ENCODE measurements around the gene ATF1.

DNA sequence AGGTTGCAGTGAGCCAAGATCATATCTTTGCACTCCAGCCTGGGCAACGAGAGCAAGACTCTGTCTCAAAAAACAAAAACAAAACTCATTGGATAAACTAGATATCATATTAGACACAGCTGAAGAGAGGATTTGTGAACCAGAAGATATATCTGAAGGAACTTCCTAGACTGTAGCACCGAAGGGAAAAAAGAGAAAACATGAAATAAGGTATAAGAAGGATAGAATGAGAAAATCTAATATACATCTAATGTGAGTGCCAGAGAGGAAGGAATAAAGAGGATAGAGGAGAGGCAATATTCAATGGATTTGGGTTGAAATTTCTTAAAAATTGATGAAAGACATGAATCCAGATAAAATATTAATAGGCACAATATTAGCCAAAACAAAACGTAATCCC, 101.4 kb downstream of the ATF1 start:
- TF ChIP-seq, protein P1, sequence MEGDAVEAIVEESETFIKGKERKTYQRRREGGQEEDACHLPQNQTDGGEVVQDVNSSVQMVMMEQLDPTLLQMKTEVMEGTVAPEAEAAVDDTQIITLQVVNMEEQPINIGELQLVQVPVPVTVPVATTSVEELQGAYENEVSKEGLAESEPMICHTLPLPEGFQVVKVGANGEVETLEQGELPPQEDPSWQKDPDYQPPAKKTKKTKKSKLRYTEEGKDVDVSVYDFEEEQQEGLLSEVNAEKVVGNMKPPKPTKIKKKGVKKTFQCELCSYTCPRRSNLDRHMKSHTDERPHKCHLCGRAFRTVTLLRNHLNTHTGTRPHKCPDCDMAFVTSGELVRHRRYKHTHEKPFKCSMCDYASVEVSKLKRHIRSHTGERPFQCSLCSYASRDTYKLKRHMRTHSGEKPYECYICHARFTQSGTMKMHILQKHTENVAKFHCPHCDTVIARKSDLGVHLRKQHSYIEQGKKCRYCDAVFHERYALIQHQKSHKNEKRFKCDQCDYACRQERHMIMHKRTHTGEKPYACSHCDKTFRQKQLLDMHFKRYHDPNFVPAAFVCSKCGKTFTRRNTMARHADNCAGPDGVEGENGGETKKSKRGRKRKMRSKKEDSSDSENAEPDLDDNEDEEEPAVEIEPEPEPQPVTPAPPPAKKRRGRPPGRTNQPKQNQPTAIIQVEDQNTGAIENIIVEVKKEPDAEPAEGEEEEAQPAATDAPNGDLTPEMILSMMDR (IDR thresholded peaks at IDR 0.05), result no peak
- no peak for TF ChIP-seq POLR2A (IDR thresholded peaks at IDR 0.05)

Measured in gastroesophageal sphincter (tissue), 3 donors.